Glutamatergic neuron (in vitro differentiated cells): ENCODE results near the gene IFIT1. TPM values are rescaled to one million over a fixed set of nuclear protein-coding genes. Genes with fewer than 3 reads are reported as not detected.
A peak's percentile ranks its signal among the peaks of the same experiment; 100 is the strongest.

Experiments used
- DNase-seq: peaks from one replicate; pipeline ENCODE4 v3.0.0; 2022
- H3K27ac Mint-ChIP-seq: one replicate; pipeline ENCODE4 v1.8.0; 2020; ENCODE audit warnings: mild to moderate bottlenecking, mixed read lengths, inconsistent platforms; ENCODE audit not compliant: unreplicated experiment
- H3K27me3 Mint-ChIP-seq: one replicate; pipeline ENCODE4 v1.8.0; 2020; ENCODE audit warnings: mild to moderate bottlenecking, moderate library complexity, mixed read lengths, inconsistent platforms; ENCODE audit not compliant: unreplicated experiment
- H3K36me3 Mint-ChIP-seq: one replicate; pipeline ENCODE4 v1.8.0; 2020; ENCODE audit warnings: mild to moderate bottlenecking, mixed read lengths, inconsistent platforms; ENCODE audit not compliant: unreplicated experiment
- H3K4me1 Mint-ChIP-seq: one replicate; pipeline ENCODE4 v1.8.0; 2020; ENCODE audit warnings: mild to moderate bottlenecking, low read depth, mixed read lengths, inconsistent platforms; ENCODE audit not compliant: unreplicated experiment
- H3K4me3 Mint-ChIP-seq: one replicate; pipeline ENCODE4 v1.8.0; 2020; ENCODE audit warnings: mild to moderate bottlenecking, mixed read lengths, inconsistent platforms; ENCODE audit not compliant: unreplicated experiment
- H3K9me3 Mint-ChIP-seq: one replicate; pipeline ENCODE4 v1.8.0; 2020; ENCODE audit warnings: mild to moderate bottlenecking, moderate library complexity, mixed read lengths, inconsistent platforms; ENCODE audit not compliant: unreplicated experiment
- CTCF ChIP-seq: fragments of 200-600 bp; sonication (generic); IDR thresholded peaks from one replicate; pipeline ENCODE4 v1.5.0; 2021; ENCODE audit not compliant: partially characterized antibody, unreplicated experiment
- total RNA-seq: library from RNA; stranded (reverse); fragmentation: NEBNext Ultra II Directional; extraction: Animal tissue kit (Norgen Biotek cat#: 25700); gene quantifications from one replicate; pipeline ENCODE4 v1.2.1, GENCODE V29; 2021; ENCODE audit not compliant: unreplicated experiment

The IFIT1 gene
- total RNA-seq, 1 donor from 2014 or later, result not detected

DNA sequence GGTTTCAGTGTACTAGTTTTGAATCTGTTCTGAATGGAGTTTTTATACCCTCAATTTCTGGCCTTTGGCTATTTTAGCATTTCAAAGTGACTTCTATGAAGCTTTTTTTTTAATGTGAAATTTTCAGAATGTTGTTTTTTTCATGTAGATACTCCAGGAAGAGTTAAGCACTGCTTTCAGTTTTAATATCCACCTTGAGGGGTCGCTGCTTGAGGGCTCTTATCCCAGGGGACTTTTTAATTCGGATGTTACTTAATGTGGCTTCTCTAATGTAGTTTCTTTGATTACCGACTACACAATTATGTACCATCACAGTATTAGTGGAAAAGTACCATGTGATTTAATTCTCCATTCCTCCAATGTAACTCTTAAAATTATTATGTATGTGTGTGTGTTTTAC, 27.1 kb downstream of the IFIT1 start:
- peaks cover 5% of the 10 kb centered on the region for H3K4me1 Mint-ChIP-seq
- no peak overlapping the region for H3K27ac Mint-ChIP-seq
- H3K36me3 Mint-ChIP-seq, result no peaks in the 10 kb centered on the region
- H3K9me3 Mint-ChIP-seq, result peaks cover 7% of the 10 kb centered on the region
- no peak overlapping the region for H3K4me3 Mint-ChIP-seq
- H3K27me3 Mint-ChIP-seq, result peaks cover 7% of the 10 kb centered on the region
- TF ChIP-seq CTCF, result peak; percentile 63
- DNase-seq, result no peak

- no peak overlapping the region for H3K27ac Mint-ChIP-seq
- DNase-seq, result no peak
These were observed 28.6 kb downstream of the IFIT1 start for GRCh38 chr10:89421018-89421476.

DNA sequence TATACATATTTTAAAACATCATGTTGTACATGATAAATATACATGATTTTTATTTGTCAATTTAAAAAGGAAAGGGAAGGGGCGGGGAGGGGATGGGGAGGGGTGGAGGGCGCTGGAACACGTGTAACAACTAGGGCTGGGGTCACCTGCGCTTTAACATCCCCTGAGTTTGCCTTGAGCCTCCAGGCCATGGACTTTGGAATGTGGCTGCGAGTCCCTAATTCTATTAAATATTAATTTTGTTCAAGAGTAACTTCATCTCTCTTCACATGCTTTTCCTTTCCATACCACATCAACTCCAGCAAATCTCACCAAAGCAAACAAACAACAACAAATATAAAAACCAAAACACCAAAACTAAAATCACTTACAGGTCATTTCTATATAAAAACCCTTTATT, 32.6 kb downstream of the IFIT1 start:
- TF ChIP-seq CTCF, result no peak
- Mint-ChIP-seq H3K9me3 (no peaks in the 10 kb centered on the region), H3K4me3 (no peak overlapping the region), H3K36me3 (no peaks in the 10 kb centered on the region), H3K27me3 (peaks cover 2% of the 10 kb centered on the region), H3K27ac (no peak overlapping the region), H3K4me1 (no peaks in the 10 kb centered on the region)
- DNase-seq, result no peak

More at GRCh38 chr10:89421018-89421476, 28.6 kb downstream of the IFIT1 start:
- no peak overlapping the region for H3K4me3 Mint-ChIP-seq
- peaks cover 1% of the 10 kb centered on the region for H3K9me3 Mint-ChIP-seq
- peaks cover 1% of the 10 kb centered on the region for H3K27me3 Mint-ChIP-seq
- H3K36me3 Mint-ChIP-seq, result no peaks in the 10 kb centered on the region
- TF ChIP-seq CTCF, result no peak
- H3K4me1 Mint-ChIP-seq, result peaks cover 1% of the 10 kb centered on the region

DNA sequence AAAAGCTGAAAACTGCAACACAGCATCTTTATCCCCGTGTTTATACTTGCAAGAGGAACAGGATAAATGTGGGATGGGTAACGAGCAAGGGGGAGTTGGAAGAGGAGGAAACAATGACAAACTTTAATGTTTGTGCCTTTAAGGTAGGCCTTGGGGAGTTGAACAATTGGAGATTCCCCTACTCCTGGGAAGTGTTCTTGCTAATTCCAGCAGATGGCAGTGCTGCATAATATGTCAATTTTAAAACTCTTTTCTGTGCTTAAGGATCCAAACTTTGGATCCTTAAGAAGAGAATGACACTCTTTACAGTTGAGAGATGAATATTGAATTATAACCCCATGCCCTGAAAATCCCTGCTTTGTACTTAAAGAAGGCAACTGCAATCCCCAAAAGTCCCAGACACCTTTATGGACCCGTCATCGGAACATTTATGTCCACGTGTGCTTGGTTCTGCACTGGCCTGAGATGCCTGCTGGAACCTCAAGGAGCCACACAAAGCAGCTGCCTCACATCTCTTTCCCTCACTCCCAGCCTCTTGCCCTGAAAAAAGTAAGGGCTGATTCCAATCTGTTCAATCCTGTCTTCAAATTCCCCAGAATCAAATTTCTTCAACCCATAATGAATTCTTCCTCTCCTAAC, 33.9 kb downstream of the IFIT1 start:
- peaks cover 2% of the 10 kb centered on the region for H3K27me3 Mint-ChIP-seq
- no peak overlapping the region for H3K27ac Mint-ChIP-seq
- no peaks in the 10 kb centered on the region for H3K9me3 Mint-ChIP-seq
- no peak overlapping the region for H3K4me3 Mint-ChIP-seq
- no peak for DNase-seq
- peak; percentile 68 for TF ChIP-seq CTCF
- no peaks in the 10 kb centered on the region for H3K36me3 Mint-ChIP-seq
- no peaks in the 10 kb centered on the region for H3K4me1 Mint-ChIP-seq

- no peak for TF ChIP-seq CTCF
- Mint-ChIP-seq H3K27me3 (peaks cover 2% of the 10 kb centered on the region), H3K4me3 (no peak overlapping the region), H3K4me1 (no peaks in the 10 kb centered on the region), H3K27ac (no peak overlapping the region), H3K36me3 (no peaks in the 10 kb centered on the region), H3K9me3 (no peaks in the 10 kb centered on the region)
- no peak for DNase-seq
These were observed 35.2 kb downstream of the IFIT1 start for GRCh38 chr10:89427629-89428028.
